SIG-M5 treated with dmso at 0.1 percent for 504 hours (cell line): ENCODE measurements around the gene TRIM44.

Source experiments
- DNase-seq: peaks from one replicate; lab custom pipeline; 2025; ENCODE audit not compliant: unreplicated experiment; lab: John Stamatoyannopoulos, UW

The TRIM44 gene

DNA sequence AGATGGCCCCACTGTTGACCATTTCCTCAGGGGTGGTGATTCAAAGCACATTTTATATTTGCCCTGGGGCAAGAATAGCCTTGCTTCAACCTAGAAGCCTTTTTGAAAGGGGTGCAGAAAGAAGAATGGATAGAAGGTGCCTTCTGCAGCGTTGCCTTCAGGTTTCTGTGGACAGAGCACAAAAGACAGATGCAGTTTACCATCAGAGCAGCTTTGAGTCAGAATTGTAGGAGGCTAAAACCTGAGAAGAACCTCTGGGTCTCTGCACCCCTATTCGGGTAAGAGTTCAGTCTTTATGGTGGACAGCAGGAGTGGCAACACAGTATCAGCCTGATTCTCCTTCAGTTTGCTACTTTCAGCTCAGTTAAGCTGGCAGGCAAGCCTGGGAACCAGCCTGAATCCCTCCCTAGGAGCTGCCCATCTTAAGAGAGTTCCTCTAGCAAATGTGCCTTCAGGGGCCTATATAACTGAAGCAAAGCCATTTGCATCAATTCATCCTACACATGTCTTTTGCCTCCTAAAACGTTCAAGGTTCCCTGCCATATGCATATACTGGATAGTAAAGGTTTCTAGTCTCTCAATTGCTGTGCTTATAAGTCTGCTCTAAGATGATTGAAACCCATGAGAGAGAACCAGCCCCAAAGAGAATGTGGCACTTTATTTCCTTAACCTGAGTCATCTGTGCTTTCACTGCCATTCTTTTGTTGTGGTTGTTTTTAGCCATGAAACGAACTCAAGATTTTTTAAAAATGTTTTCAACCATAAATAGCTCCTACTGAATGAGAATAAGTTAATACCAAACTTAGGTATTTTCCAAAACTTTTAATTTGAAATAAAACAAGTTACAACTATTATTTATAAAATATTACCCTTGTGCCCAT lies 123.0 kb downstream of the TRIM44 start:
- DNase-seq: no peak

DNA sequence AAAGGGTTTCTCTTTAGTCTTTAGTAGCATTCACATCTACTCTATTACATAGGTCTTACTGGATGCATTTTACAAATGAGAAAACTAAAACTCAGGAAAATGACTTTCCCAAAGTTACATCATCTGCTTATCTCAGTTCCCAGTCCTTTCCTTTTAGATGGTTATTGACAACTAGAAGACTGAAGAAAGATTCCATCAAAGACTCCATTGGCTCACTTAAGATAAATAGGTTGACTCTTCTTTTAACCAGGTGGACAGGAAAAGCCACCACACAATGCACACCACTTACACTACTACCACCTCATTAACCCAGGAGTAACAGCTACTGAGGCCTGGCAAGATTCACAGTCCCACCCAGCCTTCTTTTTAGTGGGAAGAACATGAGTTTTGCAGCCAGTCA lies 123.6 kb downstream of the TRIM44 start:
- DNase-seq: no peak

DNA sequence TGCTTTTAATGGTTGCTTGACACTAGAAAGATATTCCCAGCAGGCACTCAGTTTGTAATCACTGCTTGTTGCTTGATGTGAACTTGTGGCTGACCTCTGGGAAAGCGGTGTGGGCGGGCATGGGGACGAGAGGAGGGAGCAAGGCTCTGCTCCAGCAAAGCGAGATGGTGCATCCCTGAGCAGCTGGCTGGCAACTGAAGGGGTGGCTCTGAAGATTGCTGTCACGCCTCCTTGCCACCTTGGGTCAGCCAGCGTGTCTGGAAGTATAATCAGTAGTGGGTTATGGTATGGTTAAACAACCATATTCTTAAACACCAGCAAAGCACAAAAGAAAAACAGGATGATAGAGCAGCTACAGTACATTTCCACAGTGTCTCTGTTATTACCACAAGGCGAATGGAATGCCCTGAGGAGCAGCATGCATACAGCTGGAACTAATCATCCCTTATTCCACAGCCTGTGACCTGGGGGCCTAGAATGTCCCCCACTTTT lies 124.5 kb downstream of the TRIM44 start:
- DNase-seq: no peak

DNA sequence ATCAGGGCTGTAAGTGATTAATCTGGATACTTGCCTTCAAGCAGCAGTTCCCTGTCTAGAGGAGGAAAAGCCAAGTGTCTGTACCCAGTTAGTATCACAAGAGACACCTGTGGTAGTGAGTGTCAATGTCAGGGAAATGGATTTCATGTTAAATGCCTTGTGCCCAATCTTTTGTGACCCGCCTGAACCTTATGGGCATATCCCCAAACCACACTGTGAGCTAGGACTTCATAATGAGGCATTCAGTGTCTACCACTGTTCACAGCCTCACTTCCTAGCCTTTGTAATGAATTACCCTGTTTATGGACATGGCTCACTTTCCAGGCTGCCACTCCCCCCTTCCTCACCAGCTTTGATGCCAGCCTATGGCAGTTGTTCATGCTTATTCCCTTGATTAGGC lies 125.1 kb downstream of the TRIM44 start:
- DNase-seq: no peak

DNA sequence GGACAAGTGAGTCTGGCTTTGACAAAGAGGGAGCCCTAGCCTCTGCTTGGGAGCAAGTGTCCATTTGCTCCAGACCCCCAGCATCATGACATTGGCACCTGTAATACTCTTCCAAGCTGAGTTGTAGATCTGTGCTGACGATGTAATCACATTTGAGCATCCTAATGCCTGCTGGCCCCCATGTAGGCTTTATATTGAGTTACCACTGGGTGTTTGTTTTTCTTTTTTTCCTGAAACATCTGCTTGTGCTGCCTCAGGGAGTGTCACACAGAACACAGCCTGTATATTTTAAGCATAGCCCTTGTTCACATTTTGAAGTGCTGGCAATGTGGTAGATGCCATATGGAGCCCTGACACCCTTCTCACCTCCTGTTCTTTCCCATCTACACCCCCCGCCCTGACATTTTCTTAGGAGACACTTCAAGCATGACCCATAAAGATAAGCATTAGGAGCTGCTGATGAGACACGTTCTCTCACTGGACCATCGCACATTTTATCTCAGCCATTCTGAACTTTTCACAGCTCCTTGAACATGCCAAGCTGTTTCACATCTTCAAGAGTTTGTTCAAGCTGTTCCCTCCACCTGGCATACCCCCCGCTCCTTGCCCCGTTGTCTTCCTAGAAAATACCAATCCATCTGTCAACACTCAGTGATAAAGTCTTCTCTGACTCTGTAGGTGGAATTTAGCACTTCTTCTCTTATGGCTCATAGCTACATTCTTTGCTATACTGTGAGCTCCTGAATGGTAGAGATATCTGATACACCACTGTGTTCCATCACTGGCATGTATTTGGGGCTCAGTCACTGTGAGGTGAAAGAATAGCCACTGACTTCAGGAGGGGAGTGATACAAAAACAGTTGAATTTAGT lies 128.7 kb downstream of the TRIM44 start:
- no peak for DNase-seq

DNA sequence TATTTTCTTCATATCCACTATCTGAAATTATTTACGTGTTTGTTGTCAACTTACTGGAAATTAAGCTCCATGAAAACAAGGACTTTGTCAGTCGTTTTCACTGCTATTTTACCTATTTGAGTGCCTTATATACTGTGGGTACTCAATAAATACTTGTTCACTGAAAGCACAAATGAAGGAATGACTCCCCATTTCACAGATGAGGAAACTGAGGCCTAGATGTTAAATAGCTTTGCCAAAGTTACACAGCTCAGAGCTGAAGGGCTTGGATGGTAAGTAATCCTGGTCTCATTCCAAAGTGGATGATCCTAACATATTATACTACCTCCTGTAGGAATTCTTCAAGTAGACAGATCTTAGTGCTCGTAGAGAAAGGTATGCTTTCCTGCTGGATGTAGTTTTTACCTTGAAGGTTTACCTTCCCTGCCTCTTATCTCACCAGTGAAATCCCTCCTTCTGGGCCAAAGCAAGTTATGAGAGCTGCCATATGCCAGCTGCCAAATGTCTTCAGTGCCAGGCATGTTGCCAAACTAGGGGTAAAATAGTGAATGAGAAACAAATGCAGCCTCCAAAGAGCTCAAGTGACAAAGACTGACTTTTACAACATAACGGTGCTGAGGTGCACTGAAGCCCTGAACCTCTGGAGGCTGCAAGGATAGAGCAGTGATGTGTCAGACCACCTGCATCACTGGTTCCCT lies 129.7 kb downstream of the TRIM44 start:
- DNase-seq: no peak

DNA sequence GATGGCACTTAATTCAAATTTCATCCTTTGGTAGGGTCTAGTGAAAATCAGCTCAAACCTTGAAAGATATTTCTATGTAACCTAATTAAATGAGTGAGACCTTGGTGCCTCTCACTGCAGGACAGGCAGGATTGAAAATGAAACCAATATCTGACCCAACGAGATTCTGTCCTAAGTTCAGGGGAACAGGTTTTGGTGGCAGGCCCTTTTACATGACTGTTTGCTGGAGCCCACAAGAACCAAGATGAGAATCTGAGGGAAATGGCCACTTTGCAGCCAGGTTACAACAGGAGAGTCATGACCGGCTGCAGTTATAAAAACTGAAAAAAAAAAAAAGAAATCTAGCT lies 130.2 kb downstream of the TRIM44 start:
- DNase-seq: no peak

DNA sequence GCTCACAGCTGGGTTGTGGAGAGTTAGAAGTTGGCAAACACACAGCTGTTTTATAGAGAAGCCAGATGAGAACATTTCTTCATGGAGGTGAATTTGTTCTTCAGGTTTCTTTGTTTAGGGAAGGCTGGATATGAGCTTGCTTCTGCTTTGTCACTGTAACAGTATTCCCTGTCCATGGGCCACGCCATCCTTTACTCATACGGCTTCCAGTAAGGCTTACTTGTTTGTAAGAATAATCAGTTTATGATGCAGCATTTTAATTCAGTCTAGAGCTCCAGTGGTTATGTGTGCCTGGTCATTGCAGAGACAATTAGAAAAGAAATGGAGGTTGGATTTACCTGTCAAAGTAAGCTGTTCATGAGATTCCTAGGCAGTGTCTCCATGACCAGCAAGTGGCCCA lies 131.8 kb downstream of the TRIM44 start:
- no peak for DNase-seq

DNA sequence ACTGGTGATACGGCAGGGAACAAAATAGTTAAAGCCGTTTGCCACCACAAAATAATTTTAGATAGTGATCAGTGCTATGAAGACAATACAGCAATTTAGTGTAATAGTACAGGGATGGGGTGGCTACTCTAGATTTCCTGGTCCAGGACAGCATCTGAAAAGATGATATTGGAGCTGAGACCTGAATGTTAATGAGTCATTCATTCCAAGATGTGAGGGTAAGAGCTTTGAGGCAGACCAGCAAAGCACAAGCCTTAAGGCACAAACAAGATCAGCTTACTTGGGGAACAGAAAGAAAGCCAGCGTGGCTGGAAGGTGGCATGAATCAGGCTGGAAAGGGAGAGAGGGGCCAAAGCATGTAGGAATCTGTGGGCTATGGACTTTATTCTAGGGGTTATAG lies 132.3 kb downstream of the TRIM44 start:
- no peak for DNase-seq

DNA sequence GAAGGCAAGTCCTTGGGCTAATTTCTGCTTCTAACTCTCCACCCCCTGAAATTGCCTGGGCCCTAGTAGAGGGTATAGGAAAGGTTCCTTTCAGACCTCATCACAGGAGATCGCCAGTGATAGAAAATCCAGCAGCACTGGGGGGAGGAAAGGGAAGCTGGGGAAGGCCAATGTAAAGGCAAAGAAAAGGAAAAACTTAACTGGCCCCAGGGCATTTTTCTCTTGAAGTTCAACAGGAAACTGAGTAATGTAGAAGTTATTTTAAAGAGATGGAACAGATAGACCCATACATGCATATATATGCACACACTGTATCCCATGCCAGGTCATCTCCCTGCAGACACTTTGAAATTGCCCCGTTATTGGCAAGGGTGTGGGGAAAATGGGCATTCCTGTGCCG lies 134.0 kb downstream of the TRIM44 start:
- no peak for DNase-seq

DNA sequence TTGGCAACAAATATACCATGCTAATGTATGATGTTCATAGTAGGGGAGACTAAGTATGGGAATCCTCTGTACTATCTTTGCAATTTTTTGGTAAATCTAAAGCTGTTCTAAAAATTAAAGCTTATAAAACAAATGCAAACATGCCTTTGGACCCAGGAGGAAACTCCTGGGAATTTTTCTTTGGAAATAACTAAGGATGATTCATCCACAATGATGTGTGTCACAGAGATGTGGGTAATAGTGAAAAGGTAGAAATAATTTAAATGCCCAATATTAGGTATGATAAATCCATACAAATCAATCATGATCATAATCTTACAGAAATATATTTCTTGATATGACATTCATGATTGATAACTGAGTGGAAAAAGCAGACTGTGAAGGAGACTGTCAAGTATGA lies 135.8 kb downstream of the TRIM44 start:
- no peak for DNase-seq

DNA sequence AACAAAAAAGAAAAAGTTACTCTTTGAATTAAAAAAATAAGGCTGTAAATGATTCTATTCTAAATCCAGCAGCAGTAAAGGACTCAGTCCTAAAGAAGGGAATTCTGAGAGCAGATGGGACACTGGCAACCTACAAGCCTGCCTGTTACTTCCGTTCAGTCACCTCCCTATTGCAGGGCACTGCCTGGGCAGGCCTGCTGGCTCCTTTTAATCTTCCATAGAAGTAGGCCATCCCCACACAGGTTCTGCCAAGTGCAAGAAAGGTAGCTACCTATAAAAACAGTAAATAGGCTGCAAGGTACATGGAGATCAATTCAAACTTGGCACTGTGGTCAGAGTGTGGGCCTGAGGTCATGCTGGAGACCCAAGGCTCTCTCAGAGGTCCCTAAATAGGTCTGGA lies 136.4 kb downstream of the TRIM44 start:
- no peak for DNase-seq

DNA sequence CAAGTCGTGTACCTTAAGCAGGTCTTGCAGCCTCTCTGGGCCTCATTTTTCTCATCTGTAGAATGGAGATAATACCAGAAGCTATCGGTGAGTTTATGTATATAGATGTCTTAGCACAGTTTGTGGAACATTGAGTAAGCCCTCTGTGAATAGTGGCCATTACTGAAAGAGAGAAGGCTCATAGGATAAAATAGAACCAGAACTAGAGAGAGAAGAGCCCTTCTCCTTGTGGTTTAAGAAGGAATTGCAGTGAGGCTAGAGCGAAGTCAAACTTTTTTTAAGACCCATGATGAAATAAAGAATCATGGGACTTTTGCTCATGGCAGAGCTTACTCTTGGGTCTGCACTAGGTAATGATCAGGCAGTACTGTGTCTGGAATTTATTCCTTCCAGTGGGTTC lies 137.1 kb downstream of the TRIM44 start:
- no peak for DNase-seq

DNA sequence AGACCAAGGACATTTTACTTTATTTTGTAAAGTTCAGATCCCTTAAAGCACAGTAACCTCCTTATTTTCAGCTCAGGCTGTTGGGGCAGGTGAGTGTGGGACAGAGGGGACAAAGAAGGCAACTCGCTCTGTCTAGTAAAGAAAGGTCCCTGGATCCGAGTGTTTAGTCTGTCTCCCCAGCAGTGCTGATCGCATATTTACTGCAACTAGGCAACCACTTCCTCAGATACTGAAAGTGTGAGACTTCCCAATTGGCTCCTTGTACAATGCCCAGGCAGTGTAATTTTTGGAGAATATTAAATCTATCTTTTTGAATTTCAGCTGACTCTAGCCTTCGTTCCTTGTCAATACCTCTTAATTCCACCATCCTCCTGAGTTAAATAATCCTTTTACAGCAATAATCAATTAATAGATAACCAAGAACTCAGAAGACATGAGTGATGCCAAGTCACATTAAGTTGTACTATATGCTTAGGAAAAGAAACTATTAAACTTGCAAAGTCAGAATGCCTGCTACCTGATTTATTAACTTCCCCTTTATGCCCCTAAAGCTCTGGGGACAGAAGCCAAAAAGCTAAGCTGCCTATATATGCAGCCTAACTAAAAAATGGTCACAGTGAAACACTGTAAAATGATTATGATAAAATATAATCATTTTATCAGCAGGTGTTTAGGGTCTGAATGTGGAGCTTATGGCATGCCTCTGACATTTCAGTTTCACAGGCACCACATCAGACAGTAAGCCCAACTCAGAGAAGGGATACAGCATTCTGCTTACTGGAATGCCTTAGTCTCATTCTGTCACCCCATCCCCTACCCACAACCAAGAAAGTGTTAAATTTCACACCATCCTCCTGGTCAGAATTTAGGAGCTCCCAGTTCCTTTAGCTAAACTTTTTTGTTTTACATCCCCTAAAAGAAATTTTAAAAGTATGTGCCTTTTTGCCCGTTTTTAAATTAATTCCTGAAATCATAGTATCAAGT lies 138.7 kb downstream of the TRIM44 start:
- DNase-seq: no peak

DNA sequence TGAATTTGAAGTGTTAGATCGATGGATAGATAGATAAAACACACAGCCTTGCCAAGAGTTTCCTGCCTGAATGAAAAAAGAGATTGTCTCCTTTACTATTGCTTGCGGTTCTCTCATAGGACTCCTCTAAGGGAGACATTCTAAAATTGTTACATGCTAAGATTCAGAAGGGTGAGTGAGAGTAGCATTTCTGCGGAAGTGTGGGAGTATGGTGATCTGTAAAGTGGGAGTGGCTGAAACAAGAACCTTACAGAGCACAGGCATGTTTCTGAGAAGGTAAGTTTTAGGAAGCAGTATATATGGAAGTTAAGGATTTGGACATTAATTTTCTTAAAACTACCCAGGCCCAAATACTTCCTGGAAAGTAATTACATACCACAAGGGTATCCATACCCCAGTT lies 139.6 kb downstream of the TRIM44 start:
- no peak for DNase-seq

DNA sequence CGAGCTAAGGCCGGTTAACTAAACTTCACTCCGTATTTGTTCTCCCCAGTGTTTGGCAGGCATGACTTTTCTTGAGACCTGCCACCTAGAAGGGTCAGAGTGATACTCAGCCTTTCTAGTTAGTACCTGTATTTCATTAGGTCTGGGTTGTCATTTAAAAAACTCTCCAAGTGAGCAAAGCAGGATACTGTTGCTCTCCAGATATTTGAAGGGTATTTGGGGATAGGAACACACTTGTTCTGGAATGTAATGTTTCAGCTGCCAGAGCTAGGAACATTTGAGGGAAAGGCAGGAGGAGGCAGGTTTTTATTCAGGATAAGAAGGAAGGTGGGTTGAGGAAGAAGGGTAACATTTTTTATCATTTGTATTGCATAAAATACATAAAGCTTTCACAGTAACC lies 140.1 kb downstream of the TRIM44 start:
- no peak for DNase-seq

DNA sequence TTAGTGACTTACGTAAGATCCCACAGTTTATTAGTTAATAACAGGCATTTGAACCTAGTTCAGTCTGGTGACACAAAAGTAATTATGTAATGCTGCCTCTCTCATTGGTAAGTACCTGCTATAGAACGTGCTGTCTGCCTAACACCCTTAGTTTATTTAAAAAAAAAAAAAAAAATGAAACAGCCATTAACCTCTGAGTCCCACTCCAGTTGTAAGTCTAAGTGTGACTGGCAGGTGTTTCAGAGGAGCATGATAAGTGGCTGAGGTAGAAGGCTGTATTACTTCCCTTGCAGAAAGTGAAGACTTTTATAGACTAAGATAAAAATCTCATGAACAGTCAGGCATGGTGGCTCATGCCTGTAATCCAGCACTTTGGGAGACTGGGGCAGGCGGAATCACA lies 140.5 kb downstream of the TRIM44 start:
- no peak for DNase-seq

DNA sequence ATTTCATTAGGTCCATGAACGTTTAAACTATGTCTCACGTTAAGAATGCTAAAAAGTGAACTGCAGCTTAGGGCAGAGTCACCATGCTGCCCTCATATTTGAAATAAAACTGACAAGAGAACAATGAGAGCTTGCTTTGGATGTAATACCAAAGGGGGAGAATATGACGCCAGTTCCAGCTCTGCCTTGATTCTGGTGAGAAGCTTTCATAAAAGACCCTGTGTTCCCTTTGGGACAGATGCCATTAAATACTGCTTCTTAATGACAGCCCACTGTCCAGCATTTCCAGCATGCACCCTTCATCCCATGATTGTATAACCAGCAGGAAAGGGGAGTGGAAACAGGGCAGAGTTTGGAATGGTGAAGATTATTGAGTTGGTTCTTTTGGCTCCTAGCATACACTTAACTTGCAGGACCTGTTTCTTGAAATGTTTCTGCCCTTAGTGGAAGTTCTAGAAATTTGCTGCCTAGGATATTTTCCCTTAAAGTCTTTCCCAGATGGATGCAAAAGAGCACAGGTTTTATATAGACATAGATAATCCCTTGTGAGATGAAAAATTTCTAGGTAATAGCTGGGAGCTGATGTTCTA lies 142.0 kb downstream of the TRIM44 start:
- no peak for DNase-seq

DNA sequence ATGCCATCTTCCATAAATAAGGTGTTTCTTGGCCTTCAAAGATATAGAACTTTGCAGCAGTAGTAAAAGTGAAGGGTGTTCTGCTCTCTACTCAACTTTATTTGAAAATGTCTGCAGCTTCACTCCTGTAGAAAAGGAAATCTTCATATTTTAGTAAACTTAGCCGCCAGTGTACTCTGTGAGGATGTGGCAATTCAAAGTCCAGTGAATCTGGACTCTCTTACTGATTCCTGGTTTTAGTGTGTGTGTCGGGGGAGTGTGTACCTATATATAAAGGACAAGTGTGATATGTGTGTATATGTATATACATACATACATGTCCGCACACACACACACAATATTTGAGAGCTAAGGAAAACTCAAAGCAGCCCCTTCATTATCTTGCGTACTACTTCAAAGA lies 147.0 kb downstream of the TRIM44 start:
- DNase-seq: no peak

DNA sequence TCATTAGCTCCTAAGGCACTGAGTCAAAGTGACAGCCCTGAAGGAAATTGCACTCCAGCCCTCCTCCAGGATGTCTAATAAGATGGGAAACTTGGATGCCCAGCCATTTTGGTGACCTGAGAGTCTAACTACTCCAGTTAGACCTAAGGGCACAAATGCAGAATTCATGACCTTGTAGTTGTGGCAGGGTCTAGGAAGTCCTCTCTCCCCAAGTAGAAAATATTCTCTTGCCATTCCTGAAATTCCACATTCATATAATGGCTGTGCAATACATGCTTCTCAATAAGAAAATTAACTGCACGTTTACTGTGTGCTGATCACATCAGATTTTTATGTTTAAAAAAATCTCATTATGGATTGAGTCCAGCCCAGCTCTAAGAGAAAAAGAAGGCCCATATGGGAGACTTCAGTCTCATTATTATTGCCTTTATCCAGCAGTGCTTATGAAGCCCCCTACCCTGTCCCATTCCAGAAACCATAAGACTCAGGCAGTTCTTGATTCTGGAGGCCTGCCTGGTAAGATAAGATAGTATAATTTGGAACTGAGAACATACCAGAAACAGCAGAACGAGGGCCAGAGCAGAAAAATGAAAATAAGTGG lies 147.6 kb downstream of the TRIM44 start:
- DNase-seq: no peak
